NT2/D1 (cell line): ENCODE measurements around the gene TBL1XR1.

Experiments used
- SUZ12 ChIP-seq: IDR thresholded peaks from 2 replicates; pipeline ENCODE4 v1.6.1; 2011; ENCODE audit not compliant: insufficient read length, insufficient read depth; ENCODE audit errors: extremely low read depth
- YY1 ChIP-seq: IDR thresholded peaks from 2 replicates; pipeline ENCODE4 v1.6.1; 2011; ENCODE audit not compliant: insufficient read length, insufficient read depth
- ZNF274 ChIP-seq: IDR thresholded peaks from 2 replicates; pipeline ENCODE4 v1.6.1; 2011; ENCODE audit warnings: mild to moderate bottlenecking, low read depth, low read length

DNA sequence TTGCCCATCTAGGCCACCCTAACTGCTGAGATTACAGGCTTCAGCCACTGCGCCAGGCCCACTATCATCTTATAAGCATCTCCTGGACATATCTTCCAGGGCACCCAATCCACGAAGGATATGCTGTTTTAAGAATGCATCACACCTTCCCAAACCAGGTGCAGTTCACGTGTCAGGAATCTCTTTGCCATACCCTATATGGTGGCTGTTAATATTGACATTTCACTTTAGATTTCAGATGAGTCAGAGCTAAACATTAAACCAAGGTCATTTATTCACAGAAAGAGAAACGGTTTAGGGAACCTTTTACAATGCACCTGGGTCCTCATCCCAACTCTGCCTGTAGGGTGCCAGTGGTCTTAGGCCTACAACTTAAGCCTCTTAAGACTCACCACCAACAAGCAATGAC lies 85.7 kb downstream of the TBL1XR1 start:
- TF ChIP-seq YY1 (no peak), SUZ12 (no peak), ZNF274 (no peak)
